Osteoblast (primary cell): ENCODE results near the gene ITGAE. TPM values are rescaled to one million over a fixed set of nuclear protein-coding genes. Genes with fewer than 3 reads are reported as not detected.

ENCODE experiments used
- DNase-seq: peaks from one replicate; pipeline ENCODE4 v3.0.0; 2011; ENCODE audit warnings: low spot score, mixed read lengths; ENCODE audit not compliant: insufficient read length; ENCODE audit errors: missing footprints
- H2AFZ ChIP-seq: 2 replicates; pipeline ENCODE4 v1.6.0; 2011; ENCODE audit warnings: mild to moderate bottlenecking, low read length
- H3K27ac ChIP-seq: 2 replicates; pipeline ENCODE4 v1.5.1; 2011; ENCODE audit warnings: mild to moderate bottlenecking, low read depth, low read length, moderate library complexity
- H3K27me3 ChIP-seq: 2 replicates; pipeline ENCODE4 v1.6.0; 2012; ENCODE audit warnings: mild to moderate bottlenecking, control low read depth, inconsistent platforms, low read length, moderate library complexity; ENCODE audit not compliant: insufficient read depth
- H3K36me3 ChIP-seq: 2 replicates; pipeline ENCODE4 v1.5.1; 2011; ENCODE audit warnings: mild to moderate bottlenecking, low read length, control low read depth, moderate library complexity; ENCODE audit not compliant: insufficient read depth
- H3K4me1 ChIP-seq: 2 replicates; pipeline ENCODE4 v1.5.1; 2011; ENCODE audit warnings: mild to moderate bottlenecking, low read length, control low read depth, moderate library complexity; ENCODE audit not compliant: insufficient read depth
- H3K4me2 ChIP-seq: 2 replicates; pipeline ENCODE4 v1.6.0; 2011; ENCODE audit warnings: mild to moderate bottlenecking, low read length; ENCODE audit not compliant: insufficient read depth
- H3K4me3 ChIP-seq: fragments of 200-600 bp; sonication (generic); 3 replicates; pipeline ENCODE4 v1.5.1; 2012; ENCODE audit warnings: mild to moderate bottlenecking, low read length, inconsistent platforms; ENCODE audit not compliant: insufficient read depth
- H3K79me2 ChIP-seq: 2 replicates; pipeline ENCODE4 v1.6.0; 2012; ENCODE audit warnings: mild to moderate bottlenecking, low read length, control low read depth, inconsistent platforms; ENCODE audit not compliant: insufficient read depth
- H3K9me3 ChIP-seq: 2 replicates; pipeline ENCODE4 v1.5.1; 2011; ENCODE audit warnings: low read depth, low read length, control low read depth
- H4K20me1 ChIP-seq: 2 replicates; pipeline ENCODE4 v1.6.0; 2012; ENCODE audit warnings: mild to moderate bottlenecking, low read length, control low read depth; ENCODE audit not compliant: insufficient read depth
- CTCF ChIP-seq: IDR thresholded peaks from 2 replicates; pipeline ENCODE4 v1.5.1; 2011; ENCODE audit warnings: mild to moderate bottlenecking, low read depth, low read length, moderate library complexity; ENCODE audit errors: extremely low read depth
- total RNA-seq: library from RNA; depleted of rRNA; stranded (reverse); fragments of >200 nt; gene quantifications from 2 replicates; pipeline ENCODE4 v1.2.3, GENCODE V29; 2012

The ITGAE gene
- total RNA-seq, 1 donor, result 10.5 TPM

- no peak overlapping the region for H2AFZ ChIP-seq
- TF ChIP-seq CTCF, result no peak
- no peaks in the 10 kb centered on the region for H3K79me2 ChIP-seq
- peaks cover 79% of the 10 kb centered on the region for H3K36me3 ChIP-seq
- H3K9me3 ChIP-seq, result no peaks in the 10 kb centered on the region
- no peaks in the 10 kb centered on the region for H4K20me1 ChIP-seq
- no peaks in the 10 kb centered on the region for H3K27me3 ChIP-seq
- no peaks in the 10 kb centered on the region for H3K4me1 ChIP-seq
- no peak for DNase-seq
- H3K27ac ChIP-seq, result no peak overlapping the region
- H3K4me3 ChIP-seq, result no peak overlapping the region
- H3K4me2 ChIP-seq, result no peak overlapping the region
Observed at GRCh38 chr17:3817851-3818605, 17.0 kb upstream of the ITGAE start.

GRCh38 chr17:3815925-3816324 is 14.9 kb upstream of the ITGAE start:
- peak; percentile 18 for TF ChIP-seq CTCF
- Histone ChIP-seq H3K4me3 (no peak overlapping the region), H3K36me3 (peaks cover 82% of the 10 kb centered on the region), H2AFZ (no peak overlapping the region), H3K79me2 (no peaks in the 10 kb centered on the region), H3K4me1 (no peaks in the 10 kb centered on the region), H3K9me3 (no peaks in the 10 kb centered on the region), H4K20me1 (no peaks in the 10 kb centered on the region), H3K27ac (no peak overlapping the region), H3K27me3 (no peaks in the 10 kb centered on the region), H3K4me2 (no peak overlapping the region)
- DNase-seq, result no peak

GRCh38 chr17:3815122-3815521 is 14.1 kb upstream of the ITGAE start:
- peaks cover 81% of the 10 kb centered on the region for H3K36me3 ChIP-seq
- no peak overlapping the region for H2AFZ ChIP-seq
- no peak overlapping the region for H3K4me3 ChIP-seq
- DNase-seq, result no peak
- no peak overlapping the region for H3K4me2 ChIP-seq
- H4K20me1 ChIP-seq, result no peaks in the 10 kb centered on the region
- no peaks in the 10 kb centered on the region for H3K9me3 ChIP-seq
- no peaks in the 10 kb centered on the region for H3K79me2 ChIP-seq
- H3K27me3 ChIP-seq, result no peaks in the 10 kb centered on the region
- H3K27ac ChIP-seq, result no peak overlapping the region
- TF ChIP-seq CTCF, result no peak
- no peaks in the 10 kb centered on the region for H3K4me1 ChIP-seq

GRCh38 chr17:3814361-3814760 is 13.4 kb upstream of the ITGAE start:
- Histone ChIP-seq H3K4me2 (no peak overlapping the region), H2AFZ (no peak overlapping the region), H3K36me3 (peaks cover 74% of the 10 kb centered on the region), H3K4me1 (no peaks in the 10 kb centered on the region), H3K9me3 (no peaks in the 10 kb centered on the region), H3K27me3 (no peaks in the 10 kb centered on the region), H3K27ac (no peak overlapping the region), H4K20me1 (no peaks in the 10 kb centered on the region), H3K4me3 (no peak overlapping the region), H3K79me2 (no peaks in the 10 kb centered on the region)
- DNase-seq, result no peak
- no peak for TF ChIP-seq CTCF
